ENCODE results near the gene TBC1D7. TPM values are rescaled to one million over a fixed set of nuclear protein-coding genes. Genes with fewer than 3 reads are reported as not detected.

The TBC1D7 gene
- total RNA-seq, 2 experiments from 2014 or later = 21.3 to 23.8 TPM

DNA sequence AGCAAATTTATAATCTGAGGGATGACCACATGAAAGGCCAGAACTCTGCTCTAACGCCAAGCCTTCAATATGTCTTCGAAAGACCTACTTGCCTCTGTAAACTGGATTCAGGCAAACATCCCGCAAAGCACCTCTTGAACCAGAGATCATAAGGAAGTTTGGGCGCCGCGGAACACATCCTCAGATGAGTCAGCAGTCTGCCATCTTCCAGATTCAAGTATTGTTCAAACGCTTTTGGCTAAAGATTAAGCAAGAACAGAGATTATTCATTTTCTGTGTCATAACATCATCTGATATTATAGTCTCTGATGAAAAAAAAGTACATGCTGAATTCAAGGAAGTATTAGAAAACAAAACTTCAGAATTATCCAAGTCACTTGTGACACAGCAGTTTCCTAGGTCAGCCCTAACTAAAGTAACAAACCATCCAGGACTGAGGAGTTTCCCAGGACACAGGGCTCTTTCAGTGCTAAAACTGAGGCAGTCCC is 20.8 kb downstream of the TBC1D7 start:
- Mint-ChIP-seq H3K27ac (no peak overlapping the region), H3K27me3 (no peaks in the 10 kb centered on the region), H3K9me3 (peaks cover 2% of the 10 kb centered on the region), H3K4me1 (ENCODE audit: low read depth) (peaks cover 34% of the 10 kb centered on the region), H3K36me3 (ENCODE audit: low read depth) (peaks cover 42% of the 10 kb centered on the region), H3K4me3 (no peak overlapping the region)
- TF ChIP-seq, protein P1, sequence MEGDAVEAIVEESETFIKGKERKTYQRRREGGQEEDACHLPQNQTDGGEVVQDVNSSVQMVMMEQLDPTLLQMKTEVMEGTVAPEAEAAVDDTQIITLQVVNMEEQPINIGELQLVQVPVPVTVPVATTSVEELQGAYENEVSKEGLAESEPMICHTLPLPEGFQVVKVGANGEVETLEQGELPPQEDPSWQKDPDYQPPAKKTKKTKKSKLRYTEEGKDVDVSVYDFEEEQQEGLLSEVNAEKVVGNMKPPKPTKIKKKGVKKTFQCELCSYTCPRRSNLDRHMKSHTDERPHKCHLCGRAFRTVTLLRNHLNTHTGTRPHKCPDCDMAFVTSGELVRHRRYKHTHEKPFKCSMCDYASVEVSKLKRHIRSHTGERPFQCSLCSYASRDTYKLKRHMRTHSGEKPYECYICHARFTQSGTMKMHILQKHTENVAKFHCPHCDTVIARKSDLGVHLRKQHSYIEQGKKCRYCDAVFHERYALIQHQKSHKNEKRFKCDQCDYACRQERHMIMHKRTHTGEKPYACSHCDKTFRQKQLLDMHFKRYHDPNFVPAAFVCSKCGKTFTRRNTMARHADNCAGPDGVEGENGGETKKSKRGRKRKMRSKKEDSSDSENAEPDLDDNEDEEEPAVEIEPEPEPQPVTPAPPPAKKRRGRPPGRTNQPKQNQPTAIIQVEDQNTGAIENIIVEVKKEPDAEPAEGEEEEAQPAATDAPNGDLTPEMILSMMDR (IDR thresholded peaks at IDR 0.05) = no peak
- intact Hi-C loops (cut with micrococcal nuclease) = no loop called here
- POLR2A ChIA-PET = no interaction called here
- ATAC-seq (no peak), DNase-seq (no peak)
- CTCF ChIA-PET = no interaction called here

DNA sequence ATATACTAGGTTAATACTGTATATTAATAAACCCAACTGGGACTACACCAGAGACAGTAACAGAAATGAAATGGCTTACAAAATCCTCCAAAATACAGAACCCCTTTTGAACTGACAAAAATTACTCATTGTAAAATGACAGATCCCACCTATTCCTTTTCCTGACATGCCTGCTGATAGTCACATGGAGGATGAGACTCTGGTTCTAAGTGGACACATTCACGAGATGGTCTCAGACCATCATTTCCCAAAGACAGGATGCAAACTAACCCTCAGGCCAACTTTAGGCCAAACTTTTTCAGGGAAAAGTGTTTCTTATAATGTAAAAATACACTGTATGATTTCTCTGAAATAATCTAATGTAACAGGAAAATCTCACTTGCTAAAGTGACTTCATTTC is 22.5 kb downstream of the TBC1D7 start:
- Mint-ChIP-seq H3K36me3 (ENCODE audit: low read depth) (peaks cover 45% of the 10 kb centered on the region), H3K27ac (peak overlapping the region; percentile 24), H3K9me3 (peaks cover 2% of the 10 kb centered on the region), H3K4me1 (ENCODE audit: low read depth) (peaks cover 40% of the 10 kb centered on the region), H3K4me3 (no peak overlapping the region), H3K27me3 (no peaks in the 10 kb centered on the region)
- CTCF ChIA-PET = no interaction called here
- ATAC-seq (no peak), DNase-seq (no peak)
- TF ChIP-seq, protein P1 (IDR thresholded peaks at IDR 0.05) = no peak
- POLR2A ChIA-PET = no interaction called here
- intact Hi-C loops (cut with micrococcal nuclease) = no loop called here

DNA sequence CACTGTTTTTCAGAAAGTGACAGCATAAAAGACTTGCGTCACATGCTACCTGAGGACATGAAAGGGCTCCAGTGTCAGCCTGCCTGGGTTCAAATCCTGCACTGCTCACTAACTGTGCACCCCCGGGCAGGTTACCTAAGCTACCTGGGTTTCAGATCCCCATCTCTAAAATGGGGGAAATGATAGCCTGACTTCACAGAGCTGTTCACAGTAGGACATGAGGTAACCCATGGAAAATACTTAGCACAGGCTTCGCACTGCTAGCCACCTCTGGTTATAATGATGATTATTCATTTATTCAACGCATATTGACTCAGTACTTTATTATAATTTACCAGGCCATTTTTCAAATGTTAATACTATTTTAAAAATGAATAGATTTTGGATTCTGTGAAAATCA is 23.0 kb downstream of the TBC1D7 start:
- TF ChIP-seq, protein P1 (IDR thresholded peaks at IDR 0.05) = no peak
- ChIA-PET CTCF (interaction anchor here (1.4 kb wide), 1 partner anchor 26 kb away, joined by 3 read pairs; no protein-coding TSS in a partner anchor), POLR2A (interaction anchor here (0.9 kb wide), 1 partner anchor 17 kb away, joined by 4 read pairs; no protein-coding TSS in a partner anchor)
- H3K4me1 Mint-ChIP-seq (ENCODE audit: low read depth) = peaks cover 40% of the 10 kb centered on the region
- intact Hi-C loops (cut with micrococcal nuclease) = no loop called here
- no peak overlapping the region for H3K27ac Mint-ChIP-seq
- H3K4me3 Mint-ChIP-seq = no peak overlapping the region
- peaks cover 48% of the 10 kb centered on the region for H3K36me3 Mint-ChIP-seq (ENCODE audit: low read depth)
- no peaks in the 10 kb centered on the region for H3K27me3 Mint-ChIP-seq
- no peak for DNase-seq
- no peak for ATAC-seq
- H3K9me3 Mint-ChIP-seq = peaks cover 2% of the 10 kb centered on the region

DNA sequence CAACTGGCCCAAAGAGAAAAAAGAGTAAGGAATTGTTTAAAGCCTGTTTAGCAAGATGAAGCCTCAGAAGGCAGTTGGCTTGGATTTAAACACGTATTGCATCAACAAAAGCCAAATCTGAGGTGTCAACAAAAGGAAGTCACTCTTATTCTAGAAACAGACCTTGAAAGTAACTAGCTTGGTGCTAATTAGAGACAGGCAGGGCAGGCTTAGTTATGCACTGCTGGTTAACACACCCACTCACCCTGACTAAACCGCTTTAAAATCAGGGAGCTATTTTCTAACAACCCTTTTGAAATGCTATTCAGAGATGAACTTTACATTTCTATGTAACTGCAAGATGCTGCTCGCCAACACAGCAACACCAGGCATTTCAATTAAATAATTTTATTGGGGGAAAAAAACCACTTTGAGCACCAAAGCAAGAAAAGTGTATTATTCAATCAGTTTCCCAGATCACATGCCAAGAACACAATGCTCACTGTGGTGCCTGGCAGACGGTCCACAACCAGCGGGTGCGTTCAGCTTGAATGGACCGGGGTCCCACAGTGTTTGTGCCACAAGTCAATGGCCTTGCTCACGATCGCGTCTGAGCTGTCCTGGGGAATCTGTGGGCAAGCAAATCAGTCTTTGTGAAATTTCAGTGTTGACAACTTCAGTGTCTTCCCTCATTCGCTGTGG is 23.6 kb downstream of the TBC1D7 start:
- Mint-ChIP-seq H3K9me3 (peaks cover 2% of the 10 kb centered on the region), H3K4me3 (no peak overlapping the region), H3K4me1 (ENCODE audit: low read depth) (peaks cover 40% of the 10 kb centered on the region), H3K27ac (peak overlapping the region; percentile 85), H3K27me3 (no peaks in the 10 kb centered on the region), H3K36me3 (ENCODE audit: low read depth) (peaks cover 48% of the 10 kb centered on the region)
- DNase-seq (peak; percentile 15), ATAC-seq (no peak)
- POLR2A ChIA-PET = interaction anchor here (0.9 to 1.0 kb wide), 2 partner anchors 17 to 30 kb away, joined by 3 to 4 read pairs; no protein-coding TSS in a partner anchor
- intact Hi-C loops (cut with micrococcal nuclease) = no loop called here
- CTCF ChIA-PET = interaction anchor here (1.4 kb wide), 1 partner anchor 26 kb away, joined by 3 read pairs; no protein-coding TSS in a partner anchor
- TF ChIP-seq, protein P1 (IDR thresholded peaks at IDR 0.05) = no peak

DNA sequence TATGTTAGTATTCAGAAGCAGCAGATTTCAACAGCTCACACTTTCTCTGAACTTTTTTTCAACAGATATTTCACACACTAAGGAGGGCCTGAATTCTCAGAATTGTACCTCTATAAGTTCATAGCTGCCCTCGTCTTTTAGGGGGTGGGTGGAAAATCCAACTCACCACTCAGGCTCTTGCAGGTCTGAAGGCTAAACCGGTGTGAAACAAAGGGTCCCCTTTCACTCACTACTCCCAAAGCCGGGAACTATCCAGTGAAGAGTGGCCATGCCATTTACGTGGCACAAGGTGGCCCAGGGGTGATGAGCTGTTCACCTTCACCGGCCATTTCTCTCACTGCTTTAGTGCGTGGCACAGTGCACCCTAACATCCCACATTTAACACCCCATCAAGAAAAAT is 24.2 kb downstream of the TBC1D7 start:
- ChIA-PET CTCF (interaction anchor here (0.7 to 1.4 kb wide), 3 partner anchors 27 to 109 kb away, joined by 3 to 4 read pairs (median 3); no protein-coding TSS in a partner anchor), POLR2A (interaction anchor here (1.0 kb wide), 1 partner anchor 29 kb away, joined by 3 read pairs; no protein-coding TSS in a partner anchor)
- H3K27me3 Mint-ChIP-seq = no peaks in the 10 kb centered on the region
- H3K4me1 Mint-ChIP-seq (ENCODE audit: low read depth) = peaks cover 40% of the 10 kb centered on the region
- TF ChIP-seq, protein P1 (IDR thresholded peaks at IDR 0.05) = no peak
- DNase-seq (peak; percentile 64), ATAC-seq (peak; percentile 21)
- peaks cover 47% of the 10 kb centered on the region for H3K36me3 Mint-ChIP-seq (ENCODE audit: low read depth)
- peaks cover 2% of the 10 kb centered on the region for H3K9me3 Mint-ChIP-seq
- peak overlapping the region; percentile 85 for H3K27ac Mint-ChIP-seq
- H3K4me3 Mint-ChIP-seq = no peak overlapping the region
- intact Hi-C loops (cut with micrococcal nuclease) = no loop called here

All from activated CD8-positive, alpha-beta T cell treated with anti-CD3 and anti-CD28 coated beads for 36 hours (primary cell).